SU-DHL-6 (cell line): ENCODE data around the gene SPEF2.

Experiments used
- H2AFZ ChIP-seq: fragments of 200-600 bp; sonication (generic); 2 replicates; pipeline ENCODE4 v1.6.1; 2014; ENCODE audit warnings: low read depth, mild to moderate bottlenecking, moderate library complexity, mixed read lengths, antibody characterized with exemption, low read length; ENCODE audit not compliant: severe bottlenecking
- H3F3A ChIP-seq: fragments of 200-600 bp; shearing (Covaris generic); 2 replicates; pipeline ENCODE4 v1.6.0; 2016; ENCODE audit warnings: antibody characterized with exemption, mild to moderate bottlenecking; ENCODE audit not compliant: insufficient read depth
- H3K27ac ChIP-seq: fragments of 200-600 bp; sonication (generic); 2 replicates; pipeline ENCODE4 v1.5.1; 2016; ENCODE audit warnings: low read depth, mild to moderate bottlenecking, low read length, moderate library complexity, mixed read lengths
- H3K27me3 ChIP-seq: fragments of 200-600 bp; sonication (generic), shearing (Covaris generic); 2 replicates; pipeline ENCODE4 v1.6.0; 2014; ENCODE audit warnings: mild to moderate bottlenecking, low read length
- H3K36me3 ChIP-seq: fragments of 200-600 bp; sonication (generic); 2 replicates; pipeline ENCODE4 v1.6.1; 2014; ENCODE audit warnings: mild to moderate bottlenecking, low read length, mixed read lengths
- H3K4me2 ChIP-seq: fragments of 300-600, 200-600 bp; shearing (Covaris generic), sonication (generic); 2 replicates; pipeline ENCODE4 v1.6.0; 2014; ENCODE audit warnings: low read length, low read depth, mild to moderate bottlenecking; ENCODE audit not compliant: poor library complexity, severe bottlenecking
- H3K4me3 ChIP-seq: fragments of 200-600 bp; sonication (generic); 2 replicates; pipeline ENCODE4 v1.5.1; 2014; ENCODE audit warnings: antibody characterized with exemption, low read length, mild to moderate bottlenecking, mixed read lengths; ENCODE audit not compliant: insufficient read depth, poor library complexity, severe bottlenecking
- H3K79me2 ChIP-seq: fragments of 200-600 bp; sonication (generic); 2 replicates; pipeline ENCODE4 v1.6.1; 2014; ENCODE audit warnings: mild to moderate bottlenecking, low read length, moderate library complexity; ENCODE audit not compliant: insufficient read depth
- H3K9ac ChIP-seq: fragments of 200-600 bp; sonication (generic); 2 replicates; pipeline ENCODE4 v1.7.0; 2014; ENCODE audit warnings: mild to moderate bottlenecking, low read length
- H3K9me2 ChIP-seq: fragments of 200-600 bp; sonication (generic); replicated peaks from 2 replicates; pipeline ENCODE4 v1.6.1; 2014; ENCODE audit warnings: low read length; ENCODE audit not compliant: insufficient read depth
- H3K9me3 ChIP-seq: fragments of 200-600 bp; sonication (generic); 2 replicates; pipeline ENCODE4 v1.6.1; 2014; ENCODE audit warnings: low read length, mixed read lengths; ENCODE audit not compliant: insufficient read depth
- H4K20me1 ChIP-seq: fragments of 200-600 bp; sonication (generic); 2 replicates; pipeline ENCODE4 v1.6.1; 2014; ENCODE audit warnings: low read depth, mild to moderate bottlenecking, antibody characterized with exemption, low read length, moderate library complexity, mixed read lengths
- CTCF ChIP-seq: fragments of 200-600 bp; sonication (generic); IDR thresholded peaks from one replicate; pipeline ENCODE4 v1.5.1; 2017; ENCODE audit warnings: antibody characterized with exemption, mild to moderate bottlenecking, low read length, moderate library complexity; ENCODE audit not compliant: insufficient read depth, poor library complexity, severe bottlenecking
- EZH2phosphoT487 ChIP-seq: fragments of 200-600 bp; sonication (generic), shearing (Covaris generic); conservative IDR thresholded peaks from 2 replicates; pipeline ENCODE4 v1.6.1; 2018; ENCODE audit warnings: mild to moderate bottlenecking, antibody characterized with exemption, low read length, moderate library complexity, mixed read lengths

The SPEF2 gene

GRCh38 chr5:35847491-35847890, 229.8 kb downstream of the SPEF2 start:
- Histone ChIP-seq H4K20me1 (no peaks in the 10 kb centered on the region), H3F3A (no peaks in the 10 kb centered on the region), H3K4me3 (no peak overlapping the region), H3K9ac (no peak overlapping the region), H3K27me3 (no peaks in the 10 kb centered on the region), H3K9me3 (peaks cover 9% of the 10 kb centered on the region; the same call in 1 of the 2 replicates), H2AFZ (no peak overlapping the region), H3K79me2 (no peaks in the 10 kb centered on the region), H3K36me3 (no peaks in the 10 kb centered on the region), H3K27ac (no peak overlapping the region), H3K4me2 (no peak overlapping the region), H3K9me2 (no peaks in the 10 kb centered on the region)
- TF ChIP-seq EZH2phosphoT487 = no peak
- TF ChIP-seq CTCF = no peak

GRCh38 chr5:35847961-35848360, 230.3 kb downstream of the SPEF2 start:
- H3K9me2 ChIP-seq = no peaks in the 10 kb centered on the region
- no peak overlapping the region for H3K4me2 ChIP-seq
- H3F3A ChIP-seq = no peaks in the 10 kb centered on the region
- peaks cover 9% of the 10 kb centered on the region; the same call in 1 of the 2 replicates for H3K9me3 ChIP-seq
- H4K20me1 ChIP-seq = no peaks in the 10 kb centered on the region
- H3K27me3 ChIP-seq = no peaks in the 10 kb centered on the region
- no peak overlapping the region for H2AFZ ChIP-seq
- H3K4me3 ChIP-seq = no peak overlapping the region
- no peak overlapping the region for H3K27ac ChIP-seq
- H3K79me2 ChIP-seq = no peaks in the 10 kb centered on the region
- no peak for TF ChIP-seq EZH2phosphoT487
- no peak for TF ChIP-seq CTCF
- H3K36me3 ChIP-seq = no peaks in the 10 kb centered on the region
- H3K9ac ChIP-seq = no peak overlapping the region

GRCh38 chr5:35849860-35850259, 232.2 kb downstream of the SPEF2 start:
- Histone ChIP-seq H3K9ac (no peak overlapping the region), H4K20me1 (no peaks in the 10 kb centered on the region), H3K27ac (no peak overlapping the region), H3K4me2 (no peak overlapping the region), H3K9me3 (0 out of 2 replicates have a peak, but pooled peaks cover 5% of the 10 kb centered on the region), H3K9me2 (no peaks in the 10 kb centered on the region), H3F3A (no peaks in the 10 kb centered on the region), H3K36me3 (no peaks in the 10 kb centered on the region), H3K79me2 (no peaks in the 10 kb centered on the region), H3K4me3 (no peak overlapping the region), H3K27me3 (no peaks in the 10 kb centered on the region), H2AFZ (no peak overlapping the region)
- TF ChIP-seq EZH2phosphoT487 (no peak), CTCF (no peak)
